ENCODE data around the gene NALCN. TPM values are rescaled to one million over a fixed set of nuclear protein-coding genes. Genes with fewer than 3 reads are reported as not detected.

The NALCN gene
- total RNA-seq, 2 donors from 2014 or later = 26.9 to 28.6 TPM

DNA sequence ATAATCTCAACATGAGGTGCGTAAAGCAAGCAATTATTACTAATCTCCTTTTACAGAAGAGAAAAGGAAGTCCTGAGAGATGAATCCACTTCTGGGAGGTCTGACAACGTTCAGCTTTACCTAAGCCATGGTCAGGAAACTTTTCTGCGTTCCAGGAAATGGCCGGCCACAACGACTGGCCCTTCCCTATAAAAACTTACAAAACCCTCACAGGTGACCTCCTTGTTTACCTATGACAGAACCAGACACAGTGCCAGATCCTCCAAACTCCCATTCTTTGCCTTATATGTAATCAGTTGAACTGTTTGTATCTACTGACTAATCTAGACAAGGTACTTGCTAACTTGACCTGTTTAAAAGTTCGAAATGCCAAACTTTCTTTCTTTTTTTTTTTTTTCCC, 390.0 kb downstream of the NALCN start:
- no peaks in the 10 kb centered on the region for H3K4me1 ChIP-seq (ENCODE audit: control insufficient read depth in 1 of 2, low read depth in 2 of 2)
- no peak overlapping the region for H3K4me3 ChIP-seq
- H3K9me3 ChIP-seq = no peaks in the 10 kb centered on the region
- ATAC-seq (ENCODE audit: insufficient number of reproducible peaks, low FRiP score, low read depth) (no peak), DNase-seq (ENCODE audit: low spot score) (no peak)
- TF ChIP-seq, protein P1, sequence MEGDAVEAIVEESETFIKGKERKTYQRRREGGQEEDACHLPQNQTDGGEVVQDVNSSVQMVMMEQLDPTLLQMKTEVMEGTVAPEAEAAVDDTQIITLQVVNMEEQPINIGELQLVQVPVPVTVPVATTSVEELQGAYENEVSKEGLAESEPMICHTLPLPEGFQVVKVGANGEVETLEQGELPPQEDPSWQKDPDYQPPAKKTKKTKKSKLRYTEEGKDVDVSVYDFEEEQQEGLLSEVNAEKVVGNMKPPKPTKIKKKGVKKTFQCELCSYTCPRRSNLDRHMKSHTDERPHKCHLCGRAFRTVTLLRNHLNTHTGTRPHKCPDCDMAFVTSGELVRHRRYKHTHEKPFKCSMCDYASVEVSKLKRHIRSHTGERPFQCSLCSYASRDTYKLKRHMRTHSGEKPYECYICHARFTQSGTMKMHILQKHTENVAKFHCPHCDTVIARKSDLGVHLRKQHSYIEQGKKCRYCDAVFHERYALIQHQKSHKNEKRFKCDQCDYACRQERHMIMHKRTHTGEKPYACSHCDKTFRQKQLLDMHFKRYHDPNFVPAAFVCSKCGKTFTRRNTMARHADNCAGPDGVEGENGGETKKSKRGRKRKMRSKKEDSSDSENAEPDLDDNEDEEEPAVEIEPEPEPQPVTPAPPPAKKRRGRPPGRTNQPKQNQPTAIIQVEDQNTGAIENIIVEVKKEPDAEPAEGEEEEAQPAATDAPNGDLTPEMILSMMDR (IDR thresholded peaks at IDR 0.05) = no peak
- no peak overlapping the region for H3K27ac ChIP-seq
- no peaks in the 10 kb centered on the region for H3K27me3 ChIP-seq (replicated peaks; ENCODE audit: insufficient read depth)
- no peaks in the 10 kb centered on the region for H3K36me3 ChIP-seq

DNA sequence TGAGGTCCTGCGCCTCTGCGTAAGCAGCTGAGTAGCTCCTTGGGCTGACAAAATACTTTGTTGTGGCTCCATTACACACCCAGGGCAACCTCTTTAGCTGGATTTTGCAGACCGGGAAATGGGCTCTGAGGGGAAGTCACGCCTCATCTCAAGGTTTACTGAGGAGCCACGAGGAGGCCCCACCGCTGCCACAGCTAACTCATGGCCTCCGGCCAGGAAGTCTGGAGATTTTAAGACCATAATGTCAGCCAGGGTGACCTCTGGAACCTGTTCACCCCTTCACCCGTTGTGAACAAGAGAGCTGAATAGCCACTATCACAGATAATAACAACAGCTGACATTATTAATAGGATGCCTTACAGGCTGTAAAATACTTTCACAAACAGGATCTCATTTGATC, 390.4 kb downstream of the NALCN start:
- no peaks in the 10 kb centered on the region for H3K27me3 ChIP-seq (replicated peaks; ENCODE audit: insufficient read depth)
- no peak for DNase-seq (ENCODE audit: low spot score)
- no peak for ATAC-seq (ENCODE audit: insufficient number of reproducible peaks, low FRiP score, low read depth)
- TF ChIP-seq, protein P1 (IDR thresholded peaks at IDR 0.05) = no peak
- no peaks in the 10 kb centered on the region for H3K4me1 ChIP-seq (ENCODE audit: control insufficient read depth in 1 of 2, low read depth in 2 of 2)
- no peaks in the 10 kb centered on the region for H3K9me3 ChIP-seq
- H3K4me3 ChIP-seq = no peak overlapping the region
- H3K36me3 ChIP-seq = no peaks in the 10 kb centered on the region
- H3K27ac ChIP-seq = no peak overlapping the region

GRCh38 chr13:101025519-101025918, 390.8 kb downstream of the NALCN start:
- Histone ChIP-seq H3K9me3 (no peaks in the 10 kb centered on the region), H3K4me3 (no peak overlapping the region), H3K27ac (no peak overlapping the region), H3K27me3 (replicated peaks; ENCODE audit: insufficient read depth) (no peaks in the 10 kb centered on the region), H3K4me1 (ENCODE audit: control insufficient read depth in 1 of 2, low read depth in 2 of 2) (no peaks in the 10 kb centered on the region), H3K36me3 (no peaks in the 10 kb centered on the region)
- no peak for DNase-seq (ENCODE audit: low spot score)
- ATAC-seq (ENCODE audit: insufficient number of reproducible peaks, low FRiP score, low read depth) = no peak
- TF ChIP-seq, protein P1 (IDR thresholded peaks at IDR 0.05) = no peak

- DNase-seq (ENCODE audit: low spot score) = no peak
- Histone ChIP-seq H3K36me3 (no peaks in the 10 kb centered on the region), H3K9me3 (no peaks in the 10 kb centered on the region), H3K4me3 (no peak overlapping the region), H3K27me3 (replicated peaks; ENCODE audit: insufficient read depth) (no peaks in the 10 kb centered on the region), H3K4me1 (ENCODE audit: control insufficient read depth in 1 of 2, low read depth in 2 of 2) (no peaks in the 10 kb centered on the region), H3K27ac (no peak overlapping the region)
- TF ChIP-seq, protein P1 (IDR thresholded peaks at IDR 0.05) = no peak
- no peak for ATAC-seq (ENCODE audit: insufficient number of reproducible peaks, low FRiP score, low read depth)
Measured at GRCh38 chr13:101019126-101019525, 397.2 kb downstream of the NALCN start.

DNA sequence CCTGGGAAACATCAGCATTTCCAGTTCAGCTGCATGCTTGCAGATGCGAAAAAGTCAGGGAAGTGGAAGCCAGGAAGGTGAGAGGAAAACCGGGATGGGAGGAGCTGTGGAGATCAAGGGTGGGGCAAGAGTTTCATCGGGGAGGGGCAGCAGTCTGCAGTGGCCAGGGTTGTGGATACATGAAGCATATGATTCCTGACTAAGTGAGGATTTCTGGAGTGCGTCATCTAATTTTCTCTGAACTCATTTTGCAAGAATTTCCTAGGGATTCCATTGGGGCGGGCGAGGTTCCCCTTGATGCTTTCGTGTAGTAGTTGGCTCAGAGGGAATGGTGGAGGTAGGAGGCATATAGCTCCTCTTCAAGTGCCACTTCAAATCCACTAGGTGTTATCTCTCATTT, 397.6 kb downstream of the NALCN start:
- no peak overlapping the region for H3K27ac ChIP-seq
- H3K36me3 ChIP-seq = no peaks in the 10 kb centered on the region
- H3K4me1 ChIP-seq (ENCODE audit: control insufficient read depth in 1 of 2, low read depth in 2 of 2) = no peaks in the 10 kb centered on the region
- H3K9me3 ChIP-seq = no peaks in the 10 kb centered on the region
- TF ChIP-seq, protein P1 (IDR thresholded peaks at IDR 0.05) = no peak
- ATAC-seq (ENCODE audit: insufficient number of reproducible peaks, low FRiP score, low read depth) = no peak
- no peak for DNase-seq (ENCODE audit: low spot score)
- no peaks in the 10 kb centered on the region for H3K27me3 ChIP-seq (replicated peaks; ENCODE audit: insufficient read depth)
- H3K4me3 ChIP-seq = no peak overlapping the region
